ENCODE results near the gene DGKA. TPM values are rescaled to one million over a fixed set of nuclear protein-coding genes. Genes with fewer than 3 reads are reported as not detected.
A peak's percentile ranks its signal among the peaks of the same experiment; 100 is the strongest.

DGKA gene
- total RNA-seq = 48.6 TPM

DNA sequence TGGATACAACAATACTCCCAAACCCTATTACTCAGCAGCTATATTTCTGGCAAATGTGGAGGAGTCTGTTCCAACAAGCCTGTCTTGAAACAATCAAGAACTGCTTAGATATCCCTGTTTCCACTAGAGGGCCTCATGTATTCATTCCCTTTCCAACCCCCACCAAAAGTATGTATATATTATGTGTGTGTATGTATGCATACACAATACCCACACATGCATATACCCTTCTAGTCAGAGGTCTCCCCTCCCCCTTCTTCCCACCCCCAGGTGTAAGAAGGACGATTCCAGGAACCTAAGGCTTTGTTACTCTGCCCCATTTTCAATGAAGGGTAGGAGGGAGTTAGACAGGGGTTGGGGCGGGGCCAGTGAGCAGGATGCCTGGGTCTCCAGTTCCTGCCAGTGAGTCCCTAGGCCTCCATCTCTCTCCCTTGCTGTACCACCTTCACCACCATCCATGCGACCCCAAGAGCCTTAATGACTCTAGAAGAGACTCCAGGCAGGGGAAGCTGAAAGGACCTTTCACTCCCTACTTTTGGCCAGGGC, at the start of gene DGKA:
TSS of gene DGKA (plus strand) at position 392 of the 546 bp plus-strand sequence. CDS start 5,342 bp downstream, outside the sequence.
- H3K36me3 ChIP-seq = no peaks in the 10 kb centered on the region
- TF ChIP-seq, protein P1, sequence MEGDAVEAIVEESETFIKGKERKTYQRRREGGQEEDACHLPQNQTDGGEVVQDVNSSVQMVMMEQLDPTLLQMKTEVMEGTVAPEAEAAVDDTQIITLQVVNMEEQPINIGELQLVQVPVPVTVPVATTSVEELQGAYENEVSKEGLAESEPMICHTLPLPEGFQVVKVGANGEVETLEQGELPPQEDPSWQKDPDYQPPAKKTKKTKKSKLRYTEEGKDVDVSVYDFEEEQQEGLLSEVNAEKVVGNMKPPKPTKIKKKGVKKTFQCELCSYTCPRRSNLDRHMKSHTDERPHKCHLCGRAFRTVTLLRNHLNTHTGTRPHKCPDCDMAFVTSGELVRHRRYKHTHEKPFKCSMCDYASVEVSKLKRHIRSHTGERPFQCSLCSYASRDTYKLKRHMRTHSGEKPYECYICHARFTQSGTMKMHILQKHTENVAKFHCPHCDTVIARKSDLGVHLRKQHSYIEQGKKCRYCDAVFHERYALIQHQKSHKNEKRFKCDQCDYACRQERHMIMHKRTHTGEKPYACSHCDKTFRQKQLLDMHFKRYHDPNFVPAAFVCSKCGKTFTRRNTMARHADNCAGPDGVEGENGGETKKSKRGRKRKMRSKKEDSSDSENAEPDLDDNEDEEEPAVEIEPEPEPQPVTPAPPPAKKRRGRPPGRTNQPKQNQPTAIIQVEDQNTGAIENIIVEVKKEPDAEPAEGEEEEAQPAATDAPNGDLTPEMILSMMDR (IDR thresholded peaks at IDR 0.05) = peak; percentile 17 to 59 (median 55)
- peak within 1 kb of the TSS; percentile 72 to 98 for H3K4me3 ChIP-seq
- peak in 1 of 2 donors; percentile 72 for DNase-seq (ENCODE audit: low spot score in 2 of 2)
- no peaks in the 10 kb centered on the region for H3K27me3 ChIP-seq
- H3K27ac ChIP-seq = peak within 1 kb of the TSS; percentile 92 to 95
- intact Hi-C loops (cut with DNase I) = loop anchor here (1.0 to 2.0 kb wide), 2 partner anchors 36 to 84 kb away; partner anchors contain the start of genes CDK2 and PMEL
- H3K4me1 ChIP-seq = peaks cover 8 to 27% of the 10 kb centered on the region in 2 donors
- no peaks in the 10 kb centered on the region for H3K9me3 ChIP-seq

DNA sequence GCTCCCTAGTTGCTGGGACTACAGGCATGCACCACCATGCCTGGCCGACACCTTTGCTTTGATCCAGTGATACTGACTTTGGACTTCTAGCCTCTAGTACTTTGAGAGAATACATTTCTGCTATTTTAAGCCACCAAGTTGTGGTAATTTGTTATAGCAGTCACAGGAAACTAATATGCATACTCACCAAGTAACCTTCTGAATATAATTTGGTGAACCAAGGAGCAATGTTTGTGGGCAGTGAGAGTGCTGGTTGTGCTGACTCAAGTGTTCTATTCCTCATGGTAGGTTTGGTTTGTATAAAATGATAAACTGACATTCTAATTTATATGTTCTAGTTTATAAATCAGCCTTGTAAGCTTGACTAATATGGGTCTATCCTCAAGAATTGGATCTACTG, 45.8 kb upstream of the DGKA start:
- Histone ChIP-seq H3K36me3 (no peaks in the 10 kb centered on the region), H3K9me3 (no peaks in the 10 kb centered on the region), H3K4me3 (no peak overlapping the region), H3K27me3 (no peaks in the 10 kb centered on the region), H3K27ac (no peak overlapping the region), H3K4me1 (no peaks in the 10 kb centered on the region)
- TF ChIP-seq, protein P1 (IDR thresholded peaks at IDR 0.05) = no peak
- intact Hi-C loops (cut with DNase I) = no loop called here
- no peak for DNase-seq (ENCODE audit: low spot score in 2 of 2)

DNA sequence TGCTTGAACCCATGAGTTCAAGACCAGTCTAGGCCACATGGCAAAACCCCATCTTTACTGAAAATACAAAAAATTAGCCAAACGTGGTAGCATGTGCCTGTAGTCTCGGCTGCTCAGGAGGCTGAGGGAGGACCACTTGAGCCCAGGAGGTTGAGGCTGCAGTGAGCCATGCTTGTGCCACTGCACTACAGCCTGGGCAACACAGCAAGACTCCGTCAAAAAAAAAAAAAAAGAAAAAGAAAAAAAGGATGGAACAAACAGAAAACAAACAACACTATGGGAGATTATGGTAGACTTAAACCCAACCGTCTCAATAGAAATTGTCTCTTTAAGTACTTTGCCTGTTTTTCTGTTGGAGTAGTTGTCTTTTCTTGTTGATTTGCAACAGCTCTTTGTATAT, 39.7 kb upstream of the DGKA start:
- Histone ChIP-seq H3K36me3 (no peaks in the 10 kb centered on the region), H3K27me3 (no peaks in the 10 kb centered on the region), H3K4me3 (no peak overlapping the region), H3K4me1 (no peaks in the 10 kb centered on the region), H3K27ac (no peak overlapping the region), H3K9me3 (no peaks in the 10 kb centered on the region)
- no peak for DNase-seq (ENCODE audit: low spot score in 2 of 2)
- TF ChIP-seq, protein P1 (IDR thresholded peaks at IDR 0.05) = no peak
- intact Hi-C loops (cut with DNase I) = no loop called here

DNA sequence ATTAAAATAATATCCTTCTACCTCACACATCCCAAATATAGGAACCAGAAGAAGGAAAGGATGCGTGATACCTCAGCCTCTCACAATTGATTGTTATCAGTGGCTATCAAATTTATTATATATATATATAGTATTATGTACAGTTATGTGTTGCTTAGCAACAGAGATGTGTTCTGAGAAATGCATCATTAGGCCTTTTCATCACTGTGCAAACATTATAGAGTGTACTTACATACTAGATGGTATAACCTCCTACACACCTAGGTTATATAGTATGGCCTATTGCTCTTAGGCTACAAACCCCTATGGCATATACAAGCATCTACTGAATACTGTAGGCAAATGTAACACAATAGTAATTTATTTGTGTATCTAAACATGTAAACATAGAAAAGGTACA, 37.2 kb upstream of the DGKA start:
- Histone ChIP-seq H3K27ac (no peak overlapping the region), H3K9me3 (no peaks in the 10 kb centered on the region), H3K27me3 (no peaks in the 10 kb centered on the region), H3K4me3 (no peak overlapping the region), H3K36me3 (no peaks in the 10 kb centered on the region), H3K4me1 (no peaks in the 10 kb centered on the region)
- intact Hi-C loops (cut with DNase I) = no loop called here
- no peak for DNase-seq (ENCODE audit: low spot score in 2 of 2)
- TF ChIP-seq, protein P1 (IDR thresholded peaks at IDR 0.05) = no peak

DNA sequence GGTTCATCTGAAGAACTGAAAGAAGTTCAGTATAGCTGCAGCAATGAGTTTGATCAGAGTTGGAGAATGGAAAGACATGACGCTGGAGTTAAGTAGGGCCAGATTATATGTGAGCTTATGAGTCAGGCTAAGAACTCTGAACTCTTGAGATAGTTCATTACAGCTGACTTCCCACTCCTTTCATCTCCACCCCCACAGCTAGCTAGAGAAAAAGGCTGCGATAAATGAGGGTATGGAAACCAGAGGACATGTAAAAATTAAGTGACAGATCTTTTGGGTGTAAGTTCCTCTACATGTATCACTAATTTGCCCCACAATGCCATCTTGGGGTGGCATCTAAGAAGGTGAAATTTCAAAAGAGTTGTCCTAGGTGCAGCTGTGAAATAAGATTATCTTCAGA, 31.9 kb upstream of the DGKA start:
- Histone ChIP-seq H3K9me3 (no peaks in the 10 kb centered on the region), H3K4me3 (no peak overlapping the region), H3K27ac (no peak overlapping the region), H3K36me3 (peaks cover 18 to 24% of the 10 kb centered on the region in 2 donors), H3K4me1 (no peaks in the 10 kb centered on the region), H3K27me3 (no peaks in the 10 kb centered on the region)
- TF ChIP-seq, protein P1 (IDR thresholded peaks at IDR 0.05) = no peak
- intact Hi-C loops (cut with DNase I) = no loop called here
- DNase-seq (ENCODE audit: low spot score in 2 of 2) = no peak

Data from ascending aorta (tissue), 2 donors.